ENCODE measurements around the gene ANKRD36. TPM values are rescaled to one million over a fixed set of nuclear protein-coding genes. Genes with fewer than 3 reads are reported as not detected.
"Not testable (repeated sequence)": the region's sequence is repeated elsewhere in the genome, so short reads cannot be mapped to it uniquely, and the experiment has no call there.

Gene ANKRD36
- total RNA-seq, 1 donor from 2014 or later = 506 TPM

DNA sequence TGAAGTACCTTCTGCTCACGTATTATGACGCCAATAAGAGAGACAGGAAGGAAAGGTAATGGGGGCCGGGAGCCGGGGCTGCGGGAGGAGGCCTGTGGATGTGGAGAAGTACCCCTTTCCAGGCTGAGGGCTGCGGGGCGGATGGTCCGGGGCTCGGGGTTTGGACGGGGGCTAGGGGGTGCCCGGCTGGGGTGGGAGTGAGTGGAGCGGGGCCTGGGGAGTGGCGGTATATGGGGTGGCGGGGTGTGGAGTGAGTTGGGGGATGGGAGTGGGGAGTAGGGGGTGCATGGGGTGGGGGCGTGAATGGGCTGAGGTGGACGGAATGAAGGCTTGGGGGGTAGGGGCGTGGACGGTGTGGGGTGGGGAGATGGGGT, 916 bp downstream of the ANKRD36 start:
- not testable (repeated sequence) for DNase-seq

DNA sequence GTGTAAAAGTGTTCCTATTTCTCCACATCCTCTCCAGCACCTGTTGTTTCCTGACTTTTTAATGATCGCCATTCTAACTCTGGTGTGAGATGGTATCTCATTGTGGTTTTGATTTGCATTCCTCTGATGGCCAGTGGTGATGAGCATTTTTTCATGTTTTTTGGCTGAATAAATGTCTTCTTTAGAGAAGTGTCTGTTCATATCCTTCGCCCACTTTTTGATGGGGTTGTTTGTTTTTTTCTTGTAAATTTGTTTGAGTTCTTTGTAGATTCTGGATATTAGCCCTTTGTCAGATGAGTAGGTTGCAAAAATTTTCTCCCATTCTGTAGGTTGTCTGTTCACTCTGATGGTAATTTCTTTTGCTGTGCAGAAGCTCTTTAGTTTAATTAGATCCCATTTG, 16.1 kb downstream of the ANKRD36 start:
- not testable (repeated sequence) for DNase-seq

- DNase-seq = not testable (repeated sequence)
Observed at GRCh38 chr2:97144016-97144415, 31.1 kb downstream of the ANKRD36 start.

DNA sequence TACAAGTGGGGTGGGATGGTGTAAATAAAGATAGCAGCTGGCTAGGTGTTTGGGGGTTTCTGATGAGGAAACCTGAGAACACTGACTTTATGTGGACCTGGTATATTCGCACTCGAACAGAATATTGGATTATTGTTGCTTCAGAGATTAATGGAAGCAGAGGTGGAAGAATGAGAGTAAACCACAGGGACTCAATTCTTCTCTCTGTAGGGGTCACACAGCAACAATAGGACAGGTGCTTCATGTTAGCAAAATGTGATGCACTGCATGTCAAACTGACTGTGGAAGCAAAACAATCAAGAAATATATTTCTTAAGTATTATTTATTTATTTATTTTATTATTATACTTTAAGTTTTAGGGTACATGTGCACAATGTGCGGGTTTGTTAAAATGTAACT, 53.6 kb downstream of the ANKRD36 start:
- not testable (repeated sequence) for DNase-seq

DNA sequence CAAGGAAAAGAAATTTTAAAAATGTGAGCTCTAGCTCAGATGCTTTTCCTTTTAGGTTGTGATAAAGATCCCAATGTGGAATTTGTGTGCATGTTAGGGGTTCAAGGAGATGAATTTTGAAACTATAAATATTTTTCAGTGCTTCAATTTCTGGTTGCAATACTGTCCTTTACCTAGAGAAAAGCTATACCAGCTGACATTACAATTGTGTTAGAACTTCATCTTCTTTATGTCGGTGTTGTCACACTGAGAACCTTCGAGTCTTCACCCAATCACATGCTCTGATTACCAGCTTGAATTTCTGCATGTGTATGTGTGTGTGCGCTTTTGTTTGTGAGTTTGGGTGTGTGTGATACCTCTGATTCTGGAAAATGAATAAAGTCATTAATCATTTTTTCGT, 55.0 kb downstream of the ANKRD36 start:
- DNase-seq = not testable (repeated sequence)

GRCh38 chr2:97168583-97168982, 55.6 kb downstream of the ANKRD36 start:
- DNase-seq = not testable (repeated sequence)

- DNase-seq = not testable (repeated sequence)
Observed at GRCh38 chr2:97180391-97180790, 67.4 kb downstream of the ANKRD36 start.

DNA sequence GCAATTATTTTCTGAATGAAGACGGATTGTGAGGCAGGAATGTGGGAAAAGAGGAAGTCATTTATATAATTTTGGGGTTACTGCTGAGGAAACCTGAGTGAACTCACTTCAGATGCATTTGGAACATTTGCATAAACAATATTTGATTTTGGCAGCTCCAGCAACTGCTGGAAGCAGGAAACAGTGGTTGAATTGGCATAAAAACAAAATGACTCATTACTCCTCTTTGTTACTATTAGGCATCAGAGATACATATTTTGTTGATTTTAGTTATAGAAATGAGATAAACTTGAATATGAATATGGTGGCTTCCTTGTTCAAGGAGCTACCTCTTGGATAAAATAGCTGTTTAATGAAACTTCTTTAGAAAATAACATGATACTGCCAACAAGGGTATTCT, 82.4 kb downstream of the ANKRD36 start:
- not testable (repeated sequence) for DNase-seq

GRCh38 chr2:97197251-97197650, 84.3 kb downstream of the ANKRD36 start:
- not testable (repeated sequence) for DNase-seq

DNA sequence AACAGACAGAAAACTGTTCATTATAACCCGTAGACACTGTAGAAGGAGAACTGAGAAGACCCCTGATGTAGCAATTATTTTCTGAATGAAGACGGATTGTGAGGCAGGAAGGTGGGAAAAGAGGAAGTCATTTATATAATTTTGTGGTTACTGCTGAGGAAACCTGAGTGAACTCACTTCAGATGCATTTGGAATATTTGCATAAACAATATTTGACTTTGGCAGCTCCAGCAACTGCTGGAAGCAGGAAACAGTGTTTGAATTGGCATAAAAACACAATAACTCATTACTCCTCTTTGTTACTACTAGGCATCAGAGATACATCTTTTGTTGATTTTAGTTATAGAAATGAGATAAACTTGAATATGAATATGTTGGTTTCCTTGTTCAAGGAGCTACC, 87.9 kb downstream of the ANKRD36 start:
- DNase-seq = not testable (repeated sequence)

DNA sequence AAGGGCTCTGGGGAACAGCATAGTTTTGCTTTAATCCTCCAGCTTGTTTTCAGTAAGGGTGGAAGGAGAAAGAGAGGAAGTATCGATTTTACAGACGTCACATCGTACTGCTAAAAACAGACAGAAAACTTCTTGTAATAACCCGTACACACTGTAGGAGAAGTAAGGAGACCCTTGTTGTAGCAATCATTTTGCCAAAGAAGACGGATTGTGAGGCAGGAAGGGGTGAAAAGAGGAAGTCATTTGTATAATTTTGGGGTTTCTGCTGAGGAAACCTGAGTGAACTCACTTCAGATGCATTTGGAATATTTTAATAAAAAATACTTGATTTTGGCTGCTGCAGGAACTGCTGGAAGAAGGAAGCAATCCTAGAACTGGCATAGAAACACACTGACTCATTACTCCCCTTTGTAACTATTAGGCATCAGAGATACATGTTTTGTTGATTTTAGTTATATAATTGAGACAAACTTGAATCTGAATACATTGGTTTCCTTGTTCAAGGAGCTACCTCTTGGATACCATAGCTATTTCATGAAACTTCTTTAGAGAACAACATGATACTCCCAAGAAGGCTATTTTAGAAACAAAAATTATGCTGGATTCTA, 89.8 kb downstream of the ANKRD36 start:
- DNase-seq = not testable (repeated sequence)

DNA sequence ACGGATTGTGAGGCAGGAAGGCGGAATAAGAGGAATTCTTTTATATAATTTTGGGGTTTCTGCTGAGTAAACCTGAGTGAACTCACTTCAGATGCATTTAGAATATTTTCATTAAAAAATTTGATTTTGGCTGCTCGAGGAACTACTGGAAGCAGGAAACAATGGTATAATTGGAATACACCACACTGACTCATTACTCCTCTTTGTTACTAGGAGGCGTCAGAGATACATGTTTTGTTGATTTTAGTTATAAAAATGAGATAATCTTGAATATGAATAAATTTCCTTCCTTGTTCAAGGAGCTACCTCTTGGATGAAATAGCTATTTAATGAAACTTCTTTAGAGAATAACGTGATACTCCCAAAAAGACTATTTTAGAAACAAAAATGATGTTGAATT, 97.4 kb downstream of the ANKRD36 start:
- no peak for DNase-seq

- DNase-seq = not testable (repeated sequence)
Observed at GRCh38 chr2:97215025-97215424, 102.1 kb downstream of the ANKRD36 start.

- DNase-seq = not testable (repeated sequence)
Observed at GRCh38 chr2:97230848-97231585, 118.1 kb downstream of the ANKRD36 start.

GRCh38 chr2:97232981-97233380, 120.0 kb downstream of the ANKRD36 start:
- DNase-seq = not testable (repeated sequence)

GRCh38 chr2:97233660-97234295, 120.8 kb downstream of the ANKRD36 start:
- not testable (repeated sequence) for DNase-seq

GRCh38 chr2:97261192-97261591, 148.2 kb downstream of the ANKRD36 start:
- DNase-seq = not testable (repeated sequence)

GRCh38 chr2:97266449-97266848, 153.5 kb downstream of the ANKRD36 start:
- not testable (repeated sequence) for DNase-seq

GRCh38 chr2:97267411-97268074, 154.6 kb downstream of the ANKRD36 start:
- no peak for DNase-seq

DNA sequence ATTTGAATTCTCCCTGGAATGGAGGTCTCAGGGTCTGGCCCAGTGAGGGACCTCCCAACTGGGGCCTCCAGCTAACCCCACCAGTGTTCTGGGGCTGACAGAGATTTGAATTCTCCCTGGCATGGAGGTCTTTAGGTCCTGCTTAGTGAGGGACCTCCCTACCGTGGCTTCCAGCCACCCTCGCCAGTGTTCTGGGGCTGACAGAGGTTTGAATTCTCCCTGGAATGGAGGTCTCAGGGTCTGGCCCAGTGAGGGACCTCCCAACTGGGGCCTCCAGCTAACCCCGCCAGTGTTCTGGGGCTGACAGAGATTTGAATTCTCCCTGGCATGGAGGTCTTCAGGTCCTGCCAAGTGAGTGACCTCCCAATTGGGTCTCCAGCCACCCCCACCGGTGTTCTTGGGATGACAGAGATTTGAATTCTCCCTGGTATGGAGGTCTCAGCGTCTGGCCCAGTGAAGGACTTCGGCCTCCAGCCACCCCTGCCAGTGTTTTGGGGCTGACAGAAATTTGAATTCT, 155.2 kb downstream of the ANKRD36 start:
- DNase-seq = not testable (repeated sequence)

DNA sequence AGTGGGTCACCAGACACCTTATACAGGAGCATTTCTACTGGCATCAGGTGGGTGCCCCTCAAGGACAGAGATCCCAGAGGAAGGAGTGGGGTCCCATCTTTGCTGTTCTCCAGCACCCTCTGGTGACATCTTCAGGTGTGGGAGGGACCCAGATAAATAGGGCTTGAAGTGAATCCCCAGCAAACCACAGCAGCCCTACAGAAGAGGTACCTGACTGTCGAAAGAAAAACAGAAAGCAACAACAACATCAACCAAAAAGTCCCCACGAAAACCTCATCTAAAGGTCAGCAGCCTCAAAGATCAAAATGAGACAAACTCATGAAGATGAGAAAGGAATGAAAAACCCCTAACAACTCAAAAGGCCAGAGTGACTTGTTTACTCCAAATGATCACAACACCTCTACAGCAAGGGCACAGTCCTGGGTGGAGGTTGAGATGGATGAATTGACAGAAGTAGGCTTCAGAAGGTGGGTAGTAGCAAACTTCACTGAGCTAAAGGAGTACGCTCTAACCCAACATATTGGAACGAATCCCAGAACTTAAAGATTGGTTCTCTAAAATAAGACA, 163.4 kb downstream of the ANKRD36 start:
- not testable (repeated sequence) for DNase-seq

DNA sequence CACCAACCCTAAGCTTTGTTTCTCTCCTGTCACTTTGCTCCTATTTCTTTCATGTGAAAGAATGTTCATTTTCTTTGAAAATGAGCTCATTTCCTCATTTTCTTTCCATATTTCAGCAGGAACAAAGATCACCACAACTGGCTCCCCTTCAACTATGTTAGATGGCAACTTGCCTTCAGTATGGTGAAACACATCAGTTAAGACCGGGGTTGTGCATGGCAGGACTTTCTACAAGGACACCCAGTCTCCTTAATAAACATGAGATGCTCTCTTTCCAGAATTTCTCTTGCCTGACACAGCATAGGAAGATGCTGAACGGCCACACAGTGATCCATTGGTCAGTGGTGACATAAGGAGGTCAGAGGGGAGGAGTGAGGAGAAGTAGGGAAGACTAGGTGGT, 172.2 kb downstream of the ANKRD36 start:
- DNase-seq = not testable (repeated sequence)
